ENCODE measurements around the gene PTH1R.

The PTH1R gene

DNA sequence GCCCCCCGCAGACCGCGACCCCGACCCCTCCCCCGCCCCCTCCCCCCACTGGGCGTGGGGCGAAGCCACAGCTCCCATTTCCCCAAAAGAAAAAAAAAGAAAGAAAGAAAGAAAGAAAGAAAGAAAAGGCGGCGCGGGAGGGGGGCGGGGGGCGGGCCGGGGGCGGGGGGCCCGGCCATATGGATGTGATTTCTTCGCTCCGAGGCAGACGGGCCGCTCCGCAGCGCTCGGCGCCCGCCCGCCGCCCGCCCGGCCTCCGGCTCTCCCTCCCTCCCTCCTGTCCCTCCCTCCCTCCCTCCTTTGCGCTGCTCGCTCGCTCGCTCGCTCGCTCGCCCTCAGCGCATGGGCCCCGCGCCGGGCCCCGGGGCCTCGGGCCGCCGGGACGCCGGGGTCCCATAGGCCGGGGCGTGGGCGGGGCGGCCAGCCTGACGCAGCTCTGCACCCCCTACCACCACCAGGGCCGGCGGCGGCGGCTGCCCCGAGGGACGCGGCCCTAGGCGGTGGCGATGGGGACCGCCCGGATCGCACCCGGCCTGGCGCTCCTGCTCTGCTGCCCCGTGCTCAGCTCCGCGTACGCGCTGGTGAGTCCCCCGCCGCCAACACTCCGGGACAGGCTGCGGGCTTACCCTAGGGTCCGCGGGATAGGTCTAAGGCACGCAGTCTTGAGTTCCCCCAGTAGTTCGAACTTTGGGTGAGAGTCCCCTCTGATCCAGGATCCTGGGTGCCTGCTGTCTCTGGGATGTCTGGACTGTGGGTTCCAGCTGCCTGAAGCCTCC lies 5.7 kb downstream of the PTH1R start:
- no peak for DNase-seq (ENCODE audit: low read depth, low spot score)

DNA sequence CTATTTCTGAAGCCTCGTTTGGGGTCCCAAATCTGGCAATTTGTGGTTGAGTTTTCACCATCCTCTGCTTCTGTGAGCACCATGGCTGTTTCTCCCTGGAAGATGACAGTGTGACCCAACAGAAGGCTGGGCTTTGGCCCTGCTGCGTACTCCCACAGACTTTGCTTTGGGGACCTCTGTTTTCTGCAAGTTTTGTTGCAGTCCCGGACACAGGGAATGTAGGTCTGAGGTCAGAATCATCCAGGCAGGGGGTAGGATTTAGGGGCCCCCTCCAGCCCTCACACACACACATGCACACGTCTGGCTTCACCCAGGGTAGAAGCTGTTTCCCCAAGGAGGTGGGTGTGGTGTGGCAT lies 6.3 kb downstream of the PTH1R start:
- DNase-seq (ENCODE audit: low read depth, low spot score), result no peak

DNA sequence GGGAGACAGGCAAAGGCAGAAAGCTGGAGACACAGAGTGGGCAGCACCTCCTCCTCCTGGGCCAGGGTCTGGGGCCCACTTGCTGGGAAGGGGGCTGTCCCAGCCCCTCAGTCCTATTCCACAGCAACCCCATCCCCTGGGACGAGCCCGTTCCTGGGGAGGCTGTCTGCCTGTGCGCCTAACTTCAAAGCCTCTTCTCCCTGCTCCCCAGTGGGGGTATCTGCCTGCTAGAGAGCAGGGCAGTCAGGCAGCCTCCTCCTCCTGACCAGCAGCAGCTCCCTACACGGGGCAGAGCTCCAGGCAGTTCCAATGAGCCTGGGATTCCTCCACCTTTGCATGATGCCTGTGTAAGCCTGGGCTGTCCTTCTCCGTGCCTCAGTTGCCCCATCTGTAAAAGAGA lies 6.9 kb downstream of the PTH1R start:
- no peak for DNase-seq (ENCODE audit: low read depth, low spot score)

DNA sequence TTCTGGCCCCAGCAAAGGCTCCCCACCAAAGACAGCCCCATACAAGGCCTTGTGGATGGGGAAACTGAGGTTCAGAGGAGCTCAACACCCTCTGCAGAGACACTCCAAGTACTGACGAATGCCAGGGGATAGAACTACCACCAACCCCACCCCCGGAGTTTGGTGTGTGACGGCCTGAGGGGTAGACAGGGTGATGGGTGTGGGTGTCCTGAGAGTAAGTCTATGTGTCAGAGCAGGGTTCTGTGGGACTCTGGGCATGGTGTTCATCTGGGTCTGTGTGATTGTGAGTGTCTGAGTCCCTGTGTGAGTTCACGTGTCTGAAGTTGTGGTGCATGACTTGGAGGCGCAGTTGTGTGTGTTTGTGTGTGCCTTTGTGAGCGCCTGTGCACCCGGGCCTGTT lies 7.4 kb downstream of the PTH1R start:
- no peak for DNase-seq (ENCODE audit: low read depth, low spot score)

- DNase-seq (ENCODE audit: low read depth, low spot score), result no peak
Observed at GRCh38 chr3:46885612-46886011, 8.1 kb downstream of the PTH1R start.

GRCh38 chr3:46887980-46888494 lies 10.5 kb downstream of the PTH1R start:
- no peak for DNase-seq (ENCODE audit: low read depth, low spot score)

DNA sequence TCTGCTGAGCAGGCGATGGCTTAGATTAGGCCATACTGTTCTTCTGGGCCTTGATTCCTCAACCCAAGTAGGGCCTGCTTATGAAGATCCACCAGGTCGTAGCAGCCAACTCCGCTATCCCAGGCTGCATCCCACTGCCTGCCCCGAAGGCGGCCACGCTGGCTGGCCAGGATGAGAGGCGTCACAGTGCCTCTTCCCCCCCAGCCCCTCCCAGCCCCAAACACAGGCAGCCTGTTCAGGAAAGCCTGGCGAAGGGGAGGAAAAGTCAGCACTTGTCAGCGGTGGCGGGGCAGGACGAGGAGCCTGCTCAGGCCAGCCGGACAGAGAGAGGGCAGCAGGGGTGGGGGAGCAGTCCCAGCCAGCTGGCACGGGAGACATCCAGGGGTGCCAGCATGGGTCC lies 11.2 kb downstream of the PTH1R start:
- no peak for DNase-seq (ENCODE audit: low read depth, low spot score)

DNA sequence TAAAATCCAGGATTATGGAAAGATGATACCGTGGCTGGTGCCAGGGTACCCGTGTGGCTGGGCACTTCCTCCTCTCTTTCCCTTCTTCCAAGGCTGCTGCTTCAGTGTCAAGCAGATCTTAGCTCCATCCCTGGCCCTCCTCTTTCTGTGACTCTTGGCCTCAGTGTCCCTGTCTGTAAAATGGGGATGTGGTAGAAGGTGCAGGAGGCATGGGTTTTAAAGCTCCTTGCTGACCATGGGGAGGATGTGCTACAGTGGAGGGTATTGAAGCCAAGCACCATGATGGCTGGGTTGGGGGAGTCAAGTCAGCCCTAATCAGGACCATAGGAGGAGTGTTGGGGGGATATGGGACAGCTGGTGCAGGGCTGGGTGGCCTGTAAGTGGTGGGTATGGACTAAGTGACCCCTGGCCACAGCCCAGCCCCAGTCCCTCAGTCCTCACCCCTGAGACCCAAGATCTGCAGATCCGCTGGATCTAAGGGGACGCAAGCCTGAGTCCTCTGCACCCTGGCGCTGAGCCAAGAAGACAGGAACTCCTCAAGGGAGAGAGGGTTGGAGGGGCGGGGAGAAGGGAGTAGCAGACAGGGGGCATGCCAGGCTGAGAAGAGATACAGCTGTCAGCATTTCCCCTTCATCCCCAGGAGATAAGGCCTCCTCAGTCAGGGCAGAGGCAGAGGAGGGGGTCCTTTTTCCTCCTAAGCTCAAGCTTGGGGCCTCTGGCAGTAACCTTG lies 12.0 kb downstream of the PTH1R start:
- DNase-seq (ENCODE audit: low read depth, low spot score), result no peak

- DNase-seq (ENCODE audit: low read depth, low spot score), result no peak
Observed at GRCh38 chr3:46890132-46890531, 12.6 kb downstream of the PTH1R start.

DNA sequence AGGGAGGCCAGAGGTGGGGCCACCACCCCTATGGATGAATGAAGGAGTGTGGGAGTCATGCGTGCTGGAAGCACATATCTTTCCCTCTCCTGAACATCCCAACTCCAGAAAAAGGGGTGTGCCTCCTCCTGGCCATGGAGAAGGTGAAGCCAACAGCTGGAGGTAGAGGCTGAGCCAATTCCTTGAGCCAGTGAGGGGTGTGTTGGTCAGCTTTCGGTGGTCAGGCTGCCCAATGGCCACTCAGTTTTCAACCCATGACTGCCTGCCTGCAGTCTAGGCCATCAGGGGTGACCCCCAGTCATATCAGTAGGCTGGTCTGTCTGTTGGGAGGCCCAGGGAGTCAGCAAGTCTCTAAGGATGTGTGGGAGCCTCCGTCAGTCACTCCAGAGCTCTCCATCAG lies 13.6 kb downstream of the PTH1R start:
- DNase-seq (ENCODE audit: low read depth, low spot score), result no peak

GRCh38 chr3:46892285-46893145 lies 15.0 kb downstream of the PTH1R start:
- DNase-seq (ENCODE audit: low read depth, low spot score), result no peak

DNA sequence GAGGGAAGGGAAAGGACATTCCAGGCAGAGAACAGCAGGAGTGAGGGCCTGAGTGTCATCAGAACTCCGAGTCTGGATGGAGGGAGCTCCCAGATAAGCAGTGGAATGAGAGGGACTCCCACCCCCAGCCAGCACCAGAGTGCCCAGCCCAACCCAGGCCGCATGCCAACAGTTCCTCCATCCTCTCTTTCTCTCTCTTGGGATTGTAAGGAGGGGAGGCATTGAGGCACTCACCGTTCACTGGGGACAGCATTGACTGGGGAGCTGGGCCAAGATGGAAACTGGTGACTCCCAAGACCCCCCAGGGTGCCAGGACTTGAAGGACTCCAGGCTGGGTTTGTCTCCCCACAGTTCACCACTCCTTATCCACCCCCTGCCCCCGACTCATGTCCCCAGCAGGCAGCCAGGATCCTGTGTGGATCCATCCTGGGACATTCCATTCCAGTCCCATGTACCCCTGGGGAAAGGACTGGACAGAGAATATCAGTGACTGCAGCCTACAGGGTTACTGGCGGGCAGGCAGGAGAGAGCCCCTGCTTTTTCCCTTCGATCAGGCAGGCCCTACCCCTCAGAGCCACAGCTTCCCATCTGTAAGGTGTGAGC lies 15.7 kb downstream of the PTH1R start:
- DNase-seq (ENCODE audit: low read depth, low spot score), result no peak

GRCh38 chr3:46893763-46894162 lies 16.2 kb downstream of the PTH1R start:
- no peak for DNase-seq (ENCODE audit: low read depth, low spot score)

GRCh38 chr3:46894256-46894655 lies 16.7 kb downstream of the PTH1R start:
- DNase-seq (ENCODE audit: low read depth, low spot score), result no peak

DNA sequence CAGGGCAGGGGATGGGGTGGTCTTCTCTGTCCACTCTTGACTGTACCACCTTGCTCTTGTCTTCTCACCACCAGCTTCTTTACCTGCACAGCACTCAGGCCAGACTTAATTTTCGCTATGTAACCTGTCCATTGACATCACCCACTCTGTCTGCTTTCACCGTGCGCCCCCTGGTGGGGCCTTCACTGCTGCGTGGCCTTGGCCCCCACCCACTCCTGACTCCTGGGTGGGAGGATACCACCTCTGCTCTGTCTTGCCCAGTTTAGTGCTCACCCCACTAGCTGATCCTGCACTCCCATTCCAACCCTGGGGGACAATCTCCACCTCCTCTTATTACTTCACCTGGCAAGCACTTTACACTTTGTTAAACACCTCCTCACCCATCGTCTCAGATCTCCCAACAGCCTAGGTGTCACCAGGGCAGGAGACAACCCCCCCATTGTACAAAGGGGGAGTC lies 17.7 kb downstream of the PTH1R start:
- DNase-seq (ENCODE audit: low read depth, low spot score), result no peak

- DNase-seq (ENCODE audit: low read depth, low spot score), result no peak
Observed at GRCh38 chr3:46895761-46896160, 18.2 kb downstream of the PTH1R start.

GRCh38 chr3:46896386-46896785 lies 18.9 kb downstream of the PTH1R start:
- no peak for DNase-seq (ENCODE audit: low read depth, low spot score)

DNA sequence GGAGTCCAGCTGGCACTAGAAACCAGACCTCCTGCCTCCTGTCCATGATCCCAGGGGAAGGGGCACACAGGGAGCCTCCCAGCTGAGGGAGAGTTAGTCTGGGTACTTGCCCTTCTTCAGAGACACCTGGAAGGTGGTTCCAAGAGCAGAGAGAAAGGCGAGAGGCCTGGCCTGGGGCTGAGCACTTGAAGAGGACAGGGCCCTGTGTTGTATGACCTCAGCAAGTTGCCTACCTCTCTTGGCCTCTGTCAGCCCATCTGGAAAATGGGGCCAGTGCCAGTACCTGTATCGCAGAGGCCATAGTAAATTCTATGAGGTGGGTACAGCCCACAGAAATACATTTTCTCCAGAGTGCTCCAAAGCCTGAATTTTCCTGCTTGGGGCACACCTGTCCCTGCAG lies 19.5 kb downstream of the PTH1R start:
- no peak for DNase-seq (ENCODE audit: low read depth, low spot score)

GRCh38 chr3:46897829-46898320 lies 20.4 kb downstream of the PTH1R start:
- no peak for DNase-seq (ENCODE audit: low read depth, low spot score)

- no peak for DNase-seq (ENCODE audit: low read depth, low spot score)
Observed at GRCh38 chr3:46898321-46899150, 21.0 kb downstream of the PTH1R start.

Data from smooth muscle cell of the brain vasculature (primary cell).